H1 (cell line): ENCODE data around the gene RXRA. TPM values are rescaled to one million over a fixed set of nuclear protein-coding genes. Genes with fewer than 3 reads are reported as not detected.

Experiments used
- CTCF ChIA-PET: fragments of 300-600 bp; sonication (Branson Sonifier 250); formaldehyde crosslinking; loops from one replicate; lab custom pipeline; 2021; ENCODE audit not compliant: partially characterized antibody; lab: Charles Lee
- POLR2A ChIA-PET: fragments of 300-600 bp; sonication (Branson Sonifier 250); formaldehyde crosslinking; loops from one replicate; lab custom pipeline; 2021; ENCODE audit warnings: inconsistent platforms; ENCODE audit not compliant: partially characterized antibody; lab: Charles Lee
- DNase-seq, 2 experiments: peaks; one replicate each; pipeline versions ENCODE4 v3.0.0 to v3.0.0-alpha.2; 2010 to 2022; ENCODE audit warnings: low spot score in 2 of 2, low read depth in 1 of 2, mixed read lengths in 1 of 2
- FAIRE-seq: peaks from 2 replicates; lab custom pipeline; 2011; peaks lifted over from hg19 to GRCh38; lab: Jason Lieb, UNC
- H2AFZ ChIP-seq: 2 replicates; pipeline ENCODE4 v1.8.1; 2012; ENCODE audit warnings: low read length, inconsistent platforms
- H2AK5ac ChIP-seq: 2 replicates; pipeline ENCODE4 v1.6.1; 2013; ENCODE audit warnings: low read depth, low read length
- H2BK120ac ChIP-seq: replicated peaks from 2 replicates; pipeline ENCODE3; 2013; ENCODE audit warnings: low read depth, low read length, inconsistent platforms
- H2BK12ac ChIP-seq: 2 replicates; pipeline ENCODE4 v1.6.1; 2013; ENCODE audit warnings: low read depth, low read length
- H2BK15ac ChIP-seq: 2 replicates; pipeline ENCODE4 v1.6.1; 2013; ENCODE audit warnings: low read length
- H2BK20ac ChIP-seq: 2 replicates; pipeline ENCODE4 v1.6.1; 2013; ENCODE audit warnings: low read length
- H2BK5ac ChIP-seq: 2 replicates; pipeline ENCODE4 v1.6.1; 2013; ENCODE audit warnings: low read depth, low read length
- H3K14ac ChIP-seq: 2 replicates; pipeline ENCODE4 v1.6.1; 2013; ENCODE audit warnings: inconsistent platforms; ENCODE audit not compliant: insufficient read length
- H3K18ac ChIP-seq: 2 replicates; pipeline ENCODE4 v1.6.1; 2013; ENCODE audit warnings: low read length; ENCODE audit errors: extremely low read depth
- H3K23ac ChIP-seq: 2 replicates; pipeline ENCODE4 v1.6.1; 2013; ENCODE audit warnings: inconsistent platforms; ENCODE audit not compliant: insufficient read length
- H3K23me2 ChIP-seq: 2 replicates; pipeline ENCODE4 v1.6.1; 2013; ENCODE audit warnings: low read depth, low read length
- H3K27ac ChIP-seq: 2 replicates; pipeline ENCODE4 v1.6.1; 2011; ENCODE audit warnings: low read depth, low read length, inconsistent platforms
- H3K27me3 ChIP-seq, 4 experiments: replicated peaks in 1 of 4; 1 replicate in 1 of 4; 2 replicates in 3 of 4; pipeline versions ENCODE4 v1.6.1 to v1.8.1; 2011 to 2013; ENCODE audit warnings: low read length in 3 of 4, mild to moderate bottlenecking in 3 of 4, inconsistent platforms in 2 of 4, mixed read lengths in 2 of 4, moderate library complexity in 1 of 4; ENCODE audit not compliant: control insufficient read depth in 3 of 4, insufficient read depth in 3 of 4; ENCODE audit errors: extremely low read depth in 1 of 4
- H3K36me3 ChIP-seq, 4 experiments: 2 replicates each; pipeline versions ENCODE4 v1.6.1 to v1.8.1; 2011 to 2013; ENCODE audit warnings: mild to moderate bottlenecking in 4 of 4, low read length in 3 of 4, moderate library complexity in 2 of 4, control low read depth in 1 of 4, inconsistent platforms in 1 of 4; ENCODE audit not compliant: insufficient read depth in 4 of 4, control insufficient read depth in 2 of 4
- H3K4ac ChIP-seq: replicated peaks from 2 replicates; pipeline ENCODE3; 2013; ENCODE audit warnings: low read length, low read depth, mixed read lengths, inconsistent platforms; ENCODE audit not compliant: insufficient read length
- H3K4me1 ChIP-seq, 4 experiments: replicated peaks in 1 of 4; 1 replicate in 1 of 4; 2 replicates in 3 of 4; pipeline versions ENCODE4 v1.6.1 to v1.8.1; 2011 to 2013; ENCODE audit warnings: low read length in 3 of 4, inconsistent platforms in 2 of 4, mixed read lengths in 1 of 4; ENCODE audit not compliant: insufficient read depth in 4 of 4, control insufficient read depth in 3 of 4
- H3K4me2 ChIP-seq, 2 experiments: 2 replicates each; pipeline versions ENCODE4 v1.6.1 to v1.8.1; 2011 to 2013; ENCODE audit warnings: low read depth in 2 of 2, low read length in 2 of 2, control low read depth in 1 of 2, inconsistent platforms in 1 of 2, mild to moderate bottlenecking in 1 of 2; ENCODE audit not compliant: insufficient read depth in 1 of 2
- H3K4me3 ChIP-seq, 4 experiments: fragments of 200-600, 300-600 bp in 1 of 4; sonication (generic), shearing (Covaris generic), sonication (Bioruptor Twin) in 1 of 4; 2 replicates each; pipeline versions ENCODE4 v1.5.1 to v1.8.1; 2011 to 2016; ENCODE audit warnings: low read length in 4 of 4, low read depth in 3 of 4, control low read depth in 2 of 4, inconsistent platforms in 2 of 4, mild to moderate bottlenecking in 2 of 4, mixed read lengths in 1 of 4, moderate library complexity in 1 of 4; ENCODE audit not compliant: insufficient read depth in 2 of 4; ENCODE audit errors: extremely low read depth in 1 of 4
- H3K56ac ChIP-seq: replicated peaks from 2 replicates; pipeline ENCODE3; 2013; ENCODE audit warnings: low read depth, mild to moderate bottlenecking, mixed read lengths, low read length, inconsistent platforms; ENCODE audit not compliant: insufficient read length
- H3K79me1 ChIP-seq: 2 replicates; pipeline ENCODE4 v1.6.1; 2013; ENCODE audit warnings: low read depth, low read length, control low read depth
- H3K79me2 ChIP-seq, 2 experiments: 2 replicates each; pipeline versions ENCODE4 v1.6.1 to v1.8.1; 2012 to 2013; ENCODE audit warnings: low read length in 2 of 2, mild to moderate bottlenecking in 2 of 2, inconsistent platforms in 1 of 2; ENCODE audit not compliant: insufficient read depth in 2 of 2, control insufficient read depth in 1 of 2
- H3K9ac ChIP-seq, 4 experiments: replicated peaks in 1 of 4; 1 replicate in 1 of 4; 2 replicates in 3 of 4; pipeline versions ENCODE4 v1.6.1 to v1.8.1; 2011 to 2013; ENCODE audit warnings: low read depth in 3 of 4, low read length in 3 of 4, control low read depth in 2 of 4, mild to moderate bottlenecking in 2 of 4, moderate library complexity in 2 of 4, inconsistent platforms in 1 of 4; ENCODE audit errors: extremely low read depth in 1 of 4
- H3K9me3 ChIP-seq, 2 experiments: 2 replicates each; pipeline versions ENCODE4 v1.6.1 to v1.8.1; 2012 to 2013; ENCODE audit warnings: mild to moderate bottlenecking in 2 of 2, moderate library complexity in 2 of 2, control low read depth in 1 of 2, inconsistent platforms in 1 of 2, low read depth in 1 of 2, low read length in 1 of 2, mixed read lengths in 1 of 2; ENCODE audit not compliant: insufficient read depth in 2 of 2
- H4K20me1 ChIP-seq, 2 experiments: replicated peaks in 1 of 2; 2 replicates each; pipeline versions ENCODE3 to v1.8.1; 2011 to 2013; ENCODE audit warnings: inconsistent platforms in 2 of 2, low read length in 2 of 2, mild to moderate bottlenecking in 1 of 2; ENCODE audit not compliant: insufficient read depth in 2 of 2, control insufficient read depth in 1 of 2
- H4K5ac ChIP-seq: 2 replicates; pipeline ENCODE4 v1.6.1; 2013; ENCODE audit warnings: low read length, low read depth, mixed read lengths, inconsistent platforms; ENCODE audit not compliant: insufficient read length
- H4K8ac ChIP-seq: 2 replicates; pipeline ENCODE4 v1.8.0; 2013; ENCODE audit warnings: mild to moderate bottlenecking, moderate library complexity, low read length, inconsistent platforms; ENCODE audit not compliant: insufficient read depth; ENCODE audit errors: extremely low read depth
- H4K91ac ChIP-seq: replicated peaks from 2 replicates; pipeline ENCODE3; 2013; ENCODE audit warnings: low read length, mixed read lengths, inconsistent platforms; ENCODE audit not compliant: insufficient read length
- CTCF ChIP-seq, 3 experiments: IDR thresholded peaks; 1 replicate in 2 of 3; 2 replicates in 1 of 3; pipeline versions ENCODE4 v1.5.1 to v1.6.1; 2011; ENCODE audit warnings: low read length in 3 of 3, mild to moderate bottlenecking in 3 of 3, inconsistent platforms in 2 of 3, low read depth in 1 of 3, moderate library complexity in 1 of 3; ENCODE audit not compliant: insufficient read depth in 1 of 3; ENCODE audit errors: control extremely low read depth in 1 of 3
- GABPA ChIP-seq: IDR thresholded peaks from 2 replicates; pipeline ENCODE4 v1.6.1; 2011; ENCODE audit warnings: mild to moderate bottlenecking, low read length, moderate library complexity, borderline replicate concordance; ENCODE audit not compliant: insufficient read depth
- POLR2AphosphoS5 ChIP-seq: IDR thresholded peaks from 2 replicates; pipeline ENCODE4 v1.6.1; 2011; ENCODE audit warnings: low read depth, low read length
- RAD21 ChIP-seq, 2 experiments: IDR thresholded peaks in 1 of 2; conservative IDR thresholded peaks in 1 of 2; 2 replicates each; pipeline ENCODE4 v1.6.1; 2011; ENCODE audit warnings: low read depth in 2 of 2, low read length in 2 of 2, improper control_type of control experiment in 1 of 2, inconsistent platforms in 1 of 2, mild to moderate bottlenecking in 1 of 2, moderate library complexity in 1 of 2
- RFX5 ChIP-seq: IDR thresholded peaks from 2 replicates; pipeline ENCODE4 v1.6.1; 2011; ENCODE audit warnings: low read depth, low read length, improper control_type of control experiment, borderline replicate concordance
- SIRT6 ChIP-seq: IDR thresholded peaks from one replicate; pipeline ENCODE4 v1.7.1; 2012; ENCODE audit warnings: low read length, inconsistent platforms
- TBP ChIP-seq: IDR thresholded peaks from 2 replicates; pipeline ENCODE4 v1.6.1; 2011; ENCODE audit warnings: low read depth, low read length, improper control_type of control experiment
- USF2 ChIP-seq: IDR thresholded peaks from 2 replicates; pipeline ENCODE4 v1.6.1; 2011; ENCODE audit warnings: low read length, improper control_type of control experiment
- WGBS, 2 experiments: shearing (Covaris generic) in 1 of 2; methylation state at CpG; one replicate each; pipeline versions ENCODE4 v1.1.6 to v1.1.7; 2013 to 2015; ENCODE audit warnings: low lambda C conversion rate in 2 of 2, mixed read lengths in 2 of 2, inconsistent platforms in 1 of 2, low coverage in 1 of 2, missing lambda C conversion rate in 1 of 2; ENCODE audit not compliant: insufficient replicate concordance in 2 of 2, insufficient coverage in 1 of 2, insufficient read length in 1 of 2; ENCODE audit errors: extremely low coverage in 1 of 2, missing lambda C conversion rate in 1 of 2; 5-methylcytosine and 5-hydroxymethylcytosine counted together
- polyA plus RNA-seq, 7 experiments: library from polyadenylated mRNA; depleted of rRNA in 3 of 7; stranded (reverse) in 5 of 7; unstranded in 2 of 7; fragments of >200 nt in 5 of 7; fragments of 200-250 nt in 2 of 7; gene quantifications; 1 replicate in 5 of 7; 2 replicates in 1 of 7; 4 replicates in 1 of 7; pipeline versions ENCODE4 v1.2.1 to v1.2.3, GENCODE V29; 2011 to 2013; ENCODE audit warnings: missing spikeins in 2 of 7, mixed read lengths in 2 of 7
- total RNA-seq: library from RNA; stranded (reverse); fragmentation: NEBNext Ultra II Directional; extraction: Animal tissue kit (Norgen Biotek cat#: 25700); gene quantifications from 2 replicates; pipeline ENCODE4 v1.2.1, GENCODE V29; 2021

RXRA gene
- total and polyA plus RNA-seq, 2 of the 8 experiments (the other 6 are each of a cell fraction or from before 2014, with no cell fraction given): 9.8 to 29.4 TPM

GRCh38 chr9:134328341-134328840, 2.1 kb downstream of the RXRA start:
- no peak overlapping the region for H2AFZ ChIP-seq
- no peak overlapping the region for H3K56ac ChIP-seq
- H2BK20ac ChIP-seq: no peak overlapping the region
- peaks cover 0 to 46% (median 23%) of the 10 kb centered on the region in 4 experiments; a peak in 6 of 7 replicates for H3K4me1 ChIP-seq
- no peak overlapping the region for H3K23ac ChIP-seq
- no peak overlapping the region for H3K14ac ChIP-seq
- H3K4ac ChIP-seq: no peak overlapping the region
- H3K79me2 ChIP-seq: peaks cover 8 to 59% of the 10 kb centered on the region in 2 experiments; a peak in 3 of 4 replicates
- no peak overlapping the region for H3K27ac ChIP-seq
- 0 out of 2 replicates have a peak overlapping the region, but pooled peaks have one; percentile 50 for H2BK12ac ChIP-seq
- no peaks in the 10 kb centered on the region for H3K9me3 ChIP-seq
- H3K4me2 ChIP-seq: peak overlapping the region in 1 of 2 experiments; percentile 86; a peak in 2 of 4 replicates
- H2BK120ac ChIP-seq: no peak overlapping the region
- CTCF ChIA-PET: interaction anchor here (0.7 to 3.2 kb wide), 8 partner anchors 8 to 206 kb away, joined by 3 to 17 read pairs (median 4); no protein-coding TSS in a partner anchor
- peaks cover 13 to 14% of the 10 kb centered on the region in 2 experiments for H4K20me1 ChIP-seq
- DNase-seq: no peak
- no peak overlapping the region for H3K9ac ChIP-seq
- POLR2A ChIA-PET: interaction anchor here (1.2 to 1.6 kb wide), 2 partner anchors 18 to 192 kb away, joined by 3 to 5 read pairs; partner anchors contain the start of gene WDR5
- no peak overlapping the region for H3K4me3 ChIP-seq
- H3K79me1 ChIP-seq: peaks cover 20% of the 10 kb centered on the region
- H2BK5ac ChIP-seq: no peak overlapping the region
- peak overlapping the region; percentile 19; the same call in 1 of the 2 replicates for H3K18ac ChIP-seq
- peaks cover 10% of the 10 kb centered on the region; the same call in 1 of the 2 replicates for H3K23me2 ChIP-seq
- peaks cover 0 to 6% (median 2%) of the 10 kb centered on the region in 4 experiments; a peak in 2 of 7 replicates for H3K27me3 ChIP-seq
- WGBS, 2 experiments: 84% methylated on average over 15 of the region's 16 CpGs; no CpG with 5 or more reads in 1 of the 2 experiments
- no peaks in the 10 kb centered on the region for H3K36me3 ChIP-seq
- peak overlapping the region; percentile 81 for H4K91ac ChIP-seq
- peak overlapping the region; percentile 25 for H4K5ac ChIP-seq
- peak overlapping the region; percentile 75; the same call in 1 of the 2 replicates for H2AK5ac ChIP-seq
- H2BK15ac ChIP-seq: no peak overlapping the region
- peak overlapping the region; percentile 77; the same call in 1 of the 2 replicates for H4K8ac ChIP-seq
- no peak for FAIRE-seq
- TF ChIP-seq RFX5 (no peak), TBP (no peak), CTCF (IDR thresholded peaks at IDR 0.05; ENCODE audit: control extremely low read depth in 1 of 3, insufficient read depth in 1 of 3, low read depth in 1 of 3, low read length in 3 of 3) (no peak), GABPA (no peak), SIRT6 (no peak), RAD21 (IDR thresholded peaks at IDR 0.05 in 1 of 2, conservative IDR thresholded peaks at IDR 0.05 in 1 of 2; ENCODE audit: low read depth in 2 of 2, low read length in 2 of 2) (no peak), POLR2AphosphoS5 (no peak), USF2 (no peak)
